Measurements from ENCODE around the gene CACNA1S.

CACNA1S gene

GRCh38 chr1:201089596-201089995 lies 22.6 kb downstream of the CACNA1S start:
- H3K4me2 ChIP-seq (ENCODE audit: low read length): no peak overlapping the region
- peaks cover 50% of the 10 kb centered on the region for H3K27me3 ChIP-seq (ENCODE audit: low read depth, low read length)
- H4K20me1 ChIP-seq (ENCODE audit: insufficient read depth, low read length): no peaks in the 10 kb centered on the region
- no peaks in the 10 kb centered on the region for H3K9me3 ChIP-seq (ENCODE audit: insufficient read depth, low read length)
- no peaks in the 10 kb centered on the region for H3K4me1 ChIP-seq (ENCODE audit: low read length)
- H3K9ac ChIP-seq (ENCODE audit: low read length): no peak overlapping the region
- no peak for TF ChIP-seq EZH2phosphoT487 (IDR thresholded peaks at IDR 0.05; ENCODE audit: low read depth)
- no peak for TF ChIP-seq CTCF (IDR thresholded peaks at IDR 0.05; ENCODE audit: low read depth, low read length)
- H3K4me3 ChIP-seq (ENCODE audit: low read length): no peak overlapping the region
- H2AFZ ChIP-seq (ENCODE audit: low read depth, low read length): no peak overlapping the region
- H3K79me2 ChIP-seq (ENCODE audit: low read length): no peaks in the 10 kb centered on the region
- H3K27ac ChIP-seq (ENCODE audit: low read length): no peak overlapping the region
- no peaks in the 10 kb centered on the region for H3K36me3 ChIP-seq (replicated peaks; ENCODE audit: low read depth, low read length)

- no peaks in the 10 kb centered on the region for H4K20me1 ChIP-seq (ENCODE audit: insufficient read depth, low read length)
- H3K27me3 ChIP-seq (ENCODE audit: low read depth, low read length): peaks cover 56% of the 10 kb centered on the region
- no peak overlapping the region for H3K27ac ChIP-seq (ENCODE audit: low read length)
- H3K9me3 ChIP-seq (ENCODE audit: insufficient read depth, low read length): no peaks in the 10 kb centered on the region
- no peak overlapping the region for H3K9ac ChIP-seq (ENCODE audit: low read length)
- H3K4me1 ChIP-seq (ENCODE audit: low read length): no peaks in the 10 kb centered on the region
- TF ChIP-seq CTCF (IDR thresholded peaks at IDR 0.05; ENCODE audit: low read depth, low read length) (no peak), EZH2phosphoT487 (IDR thresholded peaks at IDR 0.05; ENCODE audit: low read depth) (no peak)
- H3K79me2 ChIP-seq (ENCODE audit: low read length): no peaks in the 10 kb centered on the region
- H3K36me3 ChIP-seq (replicated peaks; ENCODE audit: low read depth, low read length): no peaks in the 10 kb centered on the region
- no peak overlapping the region for H3K4me2 ChIP-seq (ENCODE audit: low read length)
- no peak overlapping the region for H2AFZ ChIP-seq (ENCODE audit: low read depth, low read length)
- no peak overlapping the region for H3K4me3 ChIP-seq (ENCODE audit: low read length)
Observed at GRCh38 chr1:201088901-201089525, 23.2 kb downstream of the CACNA1S start.

- Histone ChIP-seq H2AFZ (ENCODE audit: low read depth, low read length) (no peak overlapping the region), H4K20me1 (ENCODE audit: insufficient read depth, low read length) (no peaks in the 10 kb centered on the region), H3K27me3 (ENCODE audit: low read depth, low read length) (peaks cover 60% of the 10 kb centered on the region), H3K4me2 (ENCODE audit: low read length) (no peak overlapping the region), H3K79me2 (ENCODE audit: low read length) (no peaks in the 10 kb centered on the region), H3K9ac (ENCODE audit: low read length) (no peak overlapping the region), H3K9me3 (ENCODE audit: insufficient read depth, low read length) (no peaks in the 10 kb centered on the region), H3K4me1 (ENCODE audit: low read length) (no peaks in the 10 kb centered on the region), H3K27ac (ENCODE audit: low read length) (no peak overlapping the region), H3K4me3 (ENCODE audit: low read length) (no peak overlapping the region), H3K36me3 (replicated peaks; ENCODE audit: low read depth, low read length) (no peaks in the 10 kb centered on the region)
- no peak for TF ChIP-seq CTCF (IDR thresholded peaks at IDR 0.05; ENCODE audit: low read depth, low read length)
- TF ChIP-seq EZH2phosphoT487 (IDR thresholded peaks at IDR 0.05; ENCODE audit: low read depth): no peak
Observed at GRCh38 chr1:201088395-201088794, 23.8 kb downstream of the CACNA1S start.

GRCh38 chr1:201085902-201086735 lies 26.1 kb downstream of the CACNA1S start:
- Histone ChIP-seq H3K4me3 (ENCODE audit: low read length) (no peak overlapping the region), H3K79me2 (ENCODE audit: low read length) (no peaks in the 10 kb centered on the region), H3K9me3 (ENCODE audit: insufficient read depth, low read length) (no peaks in the 10 kb centered on the region), H4K20me1 (ENCODE audit: insufficient read depth, low read length) (no peaks in the 10 kb centered on the region), H3K27me3 (ENCODE audit: low read depth, low read length) (peaks cover 56% of the 10 kb centered on the region), H3K27ac (ENCODE audit: low read length) (no peak overlapping the region), H3K9ac (ENCODE audit: low read length) (no peak overlapping the region), H2AFZ (ENCODE audit: low read depth, low read length) (no peak overlapping the region), H3K4me1 (ENCODE audit: low read length) (no peaks in the 10 kb centered on the region), H3K36me3 (replicated peaks; ENCODE audit: low read depth, low read length) (no peaks in the 10 kb centered on the region), H3K4me2 (ENCODE audit: low read length) (no peak overlapping the region)
- TF ChIP-seq CTCF (IDR thresholded peaks at IDR 0.05; ENCODE audit: low read depth, low read length): peak; percentile 79
- no peak for TF ChIP-seq EZH2phosphoT487 (IDR thresholded peaks at IDR 0.05; ENCODE audit: low read depth)
